RPMI8226 (cell line): ENCODE results near the gene TMEM11.

ENCODE experiments used
- DNase-seq: peaks from one replicate; pipeline ENCODE4 v3.0.0-alpha.2; 2015

TMEM11 gene

DNA sequence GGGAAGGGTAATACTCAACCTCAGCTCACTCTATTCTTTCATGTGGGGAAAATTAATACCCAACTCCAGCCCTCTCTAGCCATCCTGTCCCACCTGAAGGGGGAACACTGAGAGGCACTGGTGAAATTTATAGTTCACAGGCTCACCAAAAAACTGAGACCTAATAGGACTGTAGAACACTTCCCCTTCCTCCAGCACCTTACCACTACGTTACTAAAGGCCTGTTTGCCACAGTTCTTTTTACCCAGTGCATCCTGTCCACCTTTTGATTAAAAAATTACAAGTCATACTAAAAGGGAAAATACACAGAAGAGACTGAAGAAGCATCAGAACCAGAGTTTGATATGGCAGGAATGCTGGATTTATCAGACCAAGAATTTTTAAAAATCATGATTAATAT, 61.2 kb downstream of the TMEM11 start:
- DNase-seq: no peak

DNA sequence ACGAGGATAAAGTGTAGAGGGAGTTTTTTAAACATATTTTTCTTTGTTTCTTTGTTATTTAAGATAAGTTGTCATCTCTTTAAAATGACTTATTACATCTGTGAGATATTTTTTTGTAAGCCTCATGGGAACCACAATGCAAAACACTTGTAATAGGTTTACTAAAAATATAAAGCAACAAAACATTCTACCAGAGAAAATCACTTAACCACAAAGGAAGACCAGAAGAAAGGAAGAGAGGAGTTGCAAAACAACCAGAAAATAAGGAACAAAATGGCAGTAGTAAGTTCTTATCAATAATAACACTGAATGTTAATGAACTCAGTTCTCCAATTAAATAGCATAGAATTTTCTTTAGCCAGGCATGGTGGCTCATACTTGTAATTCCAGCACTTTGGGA, 64.3 kb downstream of the TMEM11 start:
- no peak for DNase-seq
